HepG2 (cell line): ENCODE results near the gene GNG7. TPM values are rescaled to one million over a fixed set of nuclear protein-coding genes. Genes with fewer than 3 reads are reported as not detected.
A peak's percentile ranks its signal among the peaks of the same experiment; 100 is the strongest.
"Not testable (repeated sequence)": the region's sequence is repeated elsewhere in the genome, so short reads cannot be mapped to it uniquely, and the experiment has no call there.

Experiments used
- ATAC-seq: fragments of 200-7000 bp; cut with Tn5 transposase; 3 replicates; pipeline ENCODE4 v1.9.1; 2020; ENCODE audit warnings: mild to moderate bottlenecking, moderate library complexity
- BruUV-seq: library from RNA; stranded (reverse); fragments of 400-500 nt; replicated peaks from 2 replicates; lab custom pipeline; 2021; lab: Mats Ljungman, UMichigan
- CTCF ChIA-PET: fragments of 300-600 bp; formaldehyde crosslinking; extraction: SDS; loops from one replicate; lab custom pipeline; 2021; ENCODE audit warnings: low total read pairs, inconsistent platforms, low intra/inter-chr PET ratio; lab: Yijun Ruan, JAX
- POLR2A ChIA-PET: fragments of 350-600 bp; sonication (Branson Sonifier 250); formaldehyde crosslinking; loops from one replicate; lab custom pipeline; 2020; ENCODE audit warnings: antibody characterized with exemption, inconsistent platforms; lab: Yijun Ruan, JAX
- DNase-seq: peaks from one replicate; pipeline ENCODE4 v3.0.0-alpha.2; 2015; ENCODE audit warnings: low spot score
- FAIRE-seq: peaks from 3 replicates; lab custom pipeline; 2011; peaks lifted over from hg19 to GRCh38; lab: Jason Lieb, UNC
- H2AFZ ChIP-seq: one replicate; pipeline ENCODE4 v1.6.1; 2011; ENCODE audit warnings: low read length, inconsistent platforms
- H3K27ac ChIP-seq: fragments of 300-600 bp; 3 replicates; pipeline ENCODE4 v1.8.0; 2011; ENCODE audit warnings: mixed run types, mild to moderate bottlenecking, mixed read lengths, low read length, inconsistent platforms; ENCODE audit not compliant: insufficient read depth; ENCODE audit errors: extremely low read length
- H3K27me3 ChIP-seq, 2 experiments: fragments of 200-600 bp in 1 of 2; 2 replicates in 1 of 2; 3 replicates in 1 of 2; pipeline versions ENCODE4 v1.6.0 to v1.8.0; 2011; ENCODE audit warnings: low read length in 2 of 2, mild to moderate bottlenecking in 2 of 2, moderate library complexity in 2 of 2, inconsistent platforms in 1 of 2; ENCODE audit not compliant: insufficient read depth in 2 of 2, control insufficient read depth in 1 of 2
- H3K36me3 ChIP-seq, 2 experiments: fragments of 200-600 bp in 1 of 2; replicated peaks in 1 of 2; 2 replicates in 1 of 2; 3 replicates in 1 of 2; pipeline versions ENCODE4 v1.5.1 to v1.8.0; 2011; ENCODE audit warnings: low read length in 2 of 2, inconsistent platforms in 1 of 2; ENCODE audit not compliant: insufficient read depth in 2 of 2, control insufficient read depth in 1 of 2
- H3K4me1 ChIP-seq: 2 replicates; pipeline ENCODE4 v1.5.1; 2012; ENCODE audit warnings: low read length, inconsistent platforms; ENCODE audit not compliant: insufficient read depth
- H3K4me2 ChIP-seq: 2 replicates; pipeline ENCODE4 v1.6.0; 2011; ENCODE audit warnings: low read depth, low read length, inconsistent platforms
- H3K4me3 ChIP-seq, 3 experiments: fragments of 200-600 bp in 1 of 3; sonication (generic), shearing (Covaris generic) in 1 of 3; replicated peaks in 1 of 3; 2 replicates each; pipeline ENCODE4 v1.5.1; 2011 to 2016; ENCODE audit warnings: low read length in 3 of 3, inconsistent platforms in 2 of 3, low read depth in 2 of 3, mild to moderate bottlenecking in 2 of 3, control low read depth in 1 of 3, mixed read lengths in 1 of 3; ENCODE audit not compliant: insufficient read depth in 1 of 3
- H3K79me2 ChIP-seq: one replicate; pipeline ENCODE4 v1.6.1; 2011; ENCODE audit warnings: low read length, inconsistent platforms; ENCODE audit not compliant: insufficient read depth
- H3K9ac ChIP-seq: 2 replicates; pipeline ENCODE4 v1.6.0; 2011; ENCODE audit warnings: mild to moderate bottlenecking, low read depth, low read length, inconsistent platforms; ENCODE audit not compliant: insufficient read depth
- H3K9me3 ChIP-seq: 2 replicates; pipeline ENCODE4 v1.5.1; 2012; ENCODE audit warnings: mild to moderate bottlenecking, low read length
- H4K20me1 ChIP-seq: 2 replicates; pipeline ENCODE4 v1.6.0; 2011; ENCODE audit warnings: inconsistent platforms, mild to moderate bottlenecking, low read length, moderate library complexity; ENCODE audit not compliant: insufficient read depth
- ATF1 ChIP-seq: IDR thresholded peaks from 2 replicates; pipeline ENCODE4 v1.6.1; 2016; ENCODE audit warnings: mild to moderate bottlenecking, control low read depth
- DMAP1 ChIP-seq: IDR thresholded peaks from 2 replicates; pipeline ENCODE4 v1.6.1; 2016
- ELF1 ChIP-seq: sonication (generic); formaldehyde crosslinking; IDR thresholded peaks from 2 replicates; pipeline ENCODE4 v1.4.0; 2020; ENCODE audit warnings: missing genetic modification reagents
- HNF4A ChIP-seq: sonication (generic); formaldehyde crosslinking; IDR thresholded peaks from 2 replicates; pipeline ENCODE4 v1.4.0; 2020; ENCODE audit warnings: missing genetic modification reagents
- MXI1 ChIP-seq: IDR thresholded peaks from 3 replicates; pipeline ENCODE4 v1.6.1; 2012; ENCODE audit warnings: low read depth, low read length, inconsistent platforms, borderline replicate concordance
- NFYC ChIP-seq: IDR thresholded peaks from 2 replicates; pipeline ENCODE4 v1.6.1; 2016; ENCODE audit warnings: missing genetic modification reagents, missing compliant biosample characterization
- PITX1 ChIP-seq: sonication (generic); formaldehyde crosslinking; IDR thresholded peaks from 2 replicates; pipeline ENCODE4 v1.5.1; 2020; ENCODE audit warnings: mild to moderate bottlenecking, missing genetic modification reagents
- POLR2A ChIP-seq, 2 experiments: IDR thresholded peaks; 2 replicates each; pipeline ENCODE4 v1.6.1; 2011; ENCODE audit warnings: low read depth in 2 of 2, low read length in 2 of 2, mild to moderate bottlenecking in 1 of 2, moderate library complexity in 1 of 2; ENCODE audit not compliant: insufficient read depth in 1 of 2
- RXRB ChIP-seq: IDR thresholded peaks from 2 replicates; pipeline ENCODE4 v1.6.1; 2016; ENCODE audit warnings: borderline replicate concordance, missing genetic modification reagents, missing compliant biosample characterization
- SALL2 ChIP-seq: sonication (generic); formaldehyde crosslinking; IDR thresholded peaks from 2 replicates; pipeline ENCODE4 v1.8.1; 2023; ENCODE audit warnings: mild to moderate bottlenecking, missing genetic modification reagents, inconsistent platforms
- TMF1 ChIP-seq: sonication (generic); formaldehyde crosslinking; IDR thresholded peaks from 2 replicates; pipeline ENCODE4 v1.8.1; 2022; ENCODE audit warnings: low read depth, missing genetic modification reagents
- YEATS2 ChIP-seq: sonication (generic); formaldehyde crosslinking; IDR thresholded peaks from 2 replicates; pipeline ENCODE4 v1.4.0; 2020; ENCODE audit warnings: missing genetic modification reagents, borderline replicate concordance
- ZBTB7A ChIP-seq: sonication (generic); formaldehyde crosslinking; IDR thresholded peaks from 2 replicates; pipeline ENCODE4 v1.8.0; 2022; ENCODE audit warnings: mild to moderate bottlenecking, missing genetic modification reagents
- ZNF775 ChIP-seq: sonication (generic); formaldehyde crosslinking; IDR thresholded peaks from 2 replicates; pipeline ENCODE4 v1.4.0; 2020; ENCODE audit warnings: missing genetic modification reagents, mild to moderate bottlenecking, moderate library complexity, borderline replicate concordance
- WGBS: methylation state at CpG from one replicate; pipeline ENCODE4 v1.1.6; 2017; ENCODE audit warnings: low lambda C conversion rate; 5-methylcytosine and 5-hydroxymethylcytosine counted together
- in situ Hi-C: cut with HindIII; loops from 2 replicates; pipeline ENCODE4 v1.10.0; 2017; ENCODE audit warnings: low pct_unique_long_range_greater_than_20kb; ENCODE audit not compliant: extremely low pct_ligation_motif_present
- intact Hi-C: fragments of 100-400 bp; cut with micrococcal nuclease; formaldehyde crosslinking; loops from one replicate; pipeline ENCODE4 v1.10.0; 2022; ENCODE audit not compliant: unreplicated experiment
- polyA plus RNA-seq, 8 experiments: library from polyadenylated mRNA; depleted of rRNA in 3 of 8; stranded (reverse) in 7 of 8; unstranded in 1 of 8; fragments of >200 nt; fragmentation: Illumina TruSeq in 4 of 8; extraction: Trizol in 4 of 8; gene quantifications; 2 replicates each; pipeline versions ENCODE4 v1.2.1 to v1.2.3, GENCODE V29; 2011 to 2016; ENCODE audit warnings: low read depth in 4 of 8, missing spikeins in 1 of 8, mixed read lengths in 1 of 8; ENCODE audit not compliant: insufficient read depth in 1 of 8
- total RNA-seq, 5 experiments: library from RNA; depleted of rRNA; stranded (reverse); fragments of >200 nt; fragmentation: Illumina TruSeq; extraction: Trizol; gene quantifications; 2 replicates each; pipeline ENCODE4 v1.2.3, GENCODE V29; 2016; ENCODE audit warnings: low read depth in 1 of 5
- TF ChIP-seq, protein P1 (sequence below): sonication (generic); formaldehyde crosslinking; IDR thresholded peaks from 2 replicates; pipeline ENCODE4 v1.8.1; 2023; ENCODE audit warnings: mild to moderate bottlenecking, missing genetic modification reagents
- TF ChIP-seq, protein P2 (sequence below): sonication (generic); formaldehyde crosslinking; IDR thresholded peaks from 2 replicates; pipeline ENCODE4 v1.8.1; 2023; ENCODE audit warnings: mild to moderate bottlenecking, inconsistent platforms, moderate library complexity, missing genetic modification reagents, borderline replicate concordance
- TF ChIP-seq, protein P3 (sequence below): sonication (generic); formaldehyde crosslinking; IDR thresholded peaks from 2 replicates; pipeline ENCODE4 v1.5.0; 2020; ENCODE audit warnings: missing genetic modification reagents

The GNG7 gene
- total and polyA plus RNA-seq, 2 of the 13 experiments (the other 11 are each of a cell fraction or from before 2014, with no cell fraction given) = 1.4 to 3.3 TPM

GRCh38 chr19:2643123-2643737 is 59.3 kb downstream of the GNG7 start:
- H3K27me3 ChIP-seq, H4K20me1 ChIP-seq, BruUV-seq, DNase-seq, in situ Hi-C loops, H3K9me3 ChIP-seq, H2AFZ ChIP-seq, H3K79me2 ChIP-seq, CTCF ChIA-PET, intact Hi-C loops, H3K36me3 ChIP-seq, POLR2A ChIA-PET: not testable (repeated sequence)
- Histone ChIP-seq H3K27ac (peak overlapping the region; percentile 81), H3K4me1 (peaks cover 50% of the 10 kb centered on the region), H3K4me3 (peak overlapping the region in 1 of 3 experiments; percentile 31; a peak in 2 of 6 replicates), H3K9ac (peak overlapping the region; percentile 37), H3K4me2 (peak overlapping the region; percentile 78)
- 44% methylated on average over 26 of the region's 38 CpGs for WGBS
- ATAC-seq (peak; percentile 68), FAIRE-seq (peak; percentile 72)
- TF ChIP-seq ZNF775 (0 out of 2 replicates have a peak, but pooled peaks have one; percentile 39), ATF1 (CRISPR knock-in tag) (peak; percentile 35; the same call in 1 of the 2 replicates), RXRB (CRISPR knock-in tag) (peak; percentile 44; the same call in 1 of the 2 replicates), SALL2 (CRISPR knock-in tag) (0 out of 2 replicates have a peak, but pooled peaks have one; percentile 55), ELF1 (CRISPR knock-in tag) (peak; percentile 63; the same call in 1 of the 2 replicates), PITX1 (CRISPR knock-in tag) (peak; percentile 67), NFYC (CRISPR knock-in tag) (peak; percentile 26; the same call in 1 of the 2 replicates), YEATS2 (CRISPR knock-in tag) (peak; percentile 70; the same call in 1 of the 2 replicates), TMF1 (CRISPR knock-in tag) (peak; percentile 78; the same call in 1 of the 2 replicates), HNF4A (CRISPR knock-in tag) (peak; percentile 65), POLR2A (IDR thresholded peaks at IDR 0.05; ENCODE audit: insufficient read depth in 1 of 2, low read depth in 2 of 2, low read length in 2 of 2) (peak; percentile 42 to 50; a peak in 1 of 4 replicates), ZBTB7A (CRISPR knock-in tag) (peak; percentile 59; the same call in 1 of the 2 replicates), DMAP1 (CRISPR knock-in tag) (peak; percentile 47; the same call in 1 of the 2 replicates), MXI1 (peak; percentile 48; the same call in 1 of the 3 replicates)
- TF ChIP-seq, protein P1, sequence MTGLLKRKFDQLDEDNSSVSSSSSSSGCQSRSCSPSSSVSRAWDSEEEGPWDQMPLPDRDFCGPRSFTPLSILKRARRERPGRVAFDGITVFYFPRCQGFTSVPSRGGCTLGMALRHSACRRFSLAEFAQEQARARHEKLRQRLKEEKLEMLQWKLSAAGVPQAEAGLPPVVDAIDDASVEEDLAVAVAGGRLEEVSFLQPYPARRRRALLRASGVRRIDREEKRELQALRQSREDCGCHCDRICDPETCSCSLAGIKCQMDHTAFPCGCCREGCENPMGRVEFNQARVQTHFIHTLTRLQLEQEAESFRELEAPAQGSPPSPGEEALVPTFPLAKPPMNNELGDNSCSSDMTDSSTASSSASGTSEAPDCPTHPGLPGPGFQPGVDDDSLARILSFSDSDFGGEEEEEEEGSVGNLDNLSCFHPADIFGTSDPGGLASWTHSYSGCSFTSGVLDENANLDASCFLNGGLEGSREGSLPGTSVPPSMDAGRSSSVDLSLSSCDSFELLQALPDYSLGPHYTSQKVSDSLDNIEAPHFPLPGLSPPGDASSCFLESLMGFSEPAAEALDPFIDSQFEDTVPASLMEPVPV (CRISPR knock-in tag) = peak; percentile 54; the same call in 1 of the 2 replicates
- TF ChIP-seq, protein P2, sequence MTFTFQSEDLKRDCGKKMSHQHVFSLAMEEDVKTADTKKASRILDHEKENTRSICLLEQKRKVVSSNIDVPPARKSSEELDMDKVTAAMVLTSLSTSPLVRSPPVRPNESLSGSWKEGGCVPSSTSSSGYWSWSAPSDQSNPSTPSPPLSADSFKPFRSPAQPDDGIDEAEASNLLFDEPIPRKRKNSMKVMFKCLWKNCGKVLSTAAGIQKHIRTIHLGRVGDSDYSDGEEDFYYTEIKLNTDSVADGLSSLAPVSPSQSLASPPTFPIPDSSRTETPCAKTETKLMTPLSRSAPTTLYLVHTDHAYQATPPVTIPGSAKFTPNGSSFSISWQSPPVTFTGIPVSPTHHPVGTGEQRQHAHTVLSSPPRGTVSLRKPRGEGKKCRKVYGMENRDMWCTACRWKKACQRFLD (CRISPR knock-in tag) = 0 out of 2 replicates have a peak, but pooled peaks have one; percentile 83
- TF ChIP-seq, protein P3, sequence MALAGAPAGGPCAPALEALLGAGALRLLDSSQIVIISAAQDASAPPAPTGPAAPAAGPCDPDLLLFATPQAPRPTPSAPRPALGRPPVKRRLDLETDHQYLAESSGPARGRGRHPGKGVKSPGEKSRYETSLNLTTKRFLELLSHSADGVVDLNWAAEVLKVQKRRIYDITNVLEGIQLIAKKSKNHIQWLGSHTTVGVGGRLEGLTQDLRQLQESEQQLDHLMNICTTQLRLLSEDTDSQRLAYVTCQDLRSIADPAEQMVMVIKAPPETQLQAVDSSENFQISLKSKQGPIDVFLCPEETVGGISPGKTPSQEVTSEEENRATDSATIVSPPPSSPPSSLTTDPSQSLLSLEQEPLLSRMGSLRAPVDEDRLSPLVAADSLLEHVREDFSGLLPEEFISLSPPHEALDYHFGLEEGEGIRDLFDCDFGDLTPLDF (CRISPR knock-in tag) = peak; percentile 36; the same call in 1 of the 2 replicates
